T follicular helper cell (primary cell): ENCODE data around the gene TEAD2.
A peak's percentile ranks its signal among the peaks of the same experiment; 100 is the strongest.

Experiments
- DNase-seq: peaks from one replicate; pipeline ENCODE4 v3.0.0-alpha.2; 2020; ENCODE audit warnings: low read depth

TEAD2 gene

DNA sequence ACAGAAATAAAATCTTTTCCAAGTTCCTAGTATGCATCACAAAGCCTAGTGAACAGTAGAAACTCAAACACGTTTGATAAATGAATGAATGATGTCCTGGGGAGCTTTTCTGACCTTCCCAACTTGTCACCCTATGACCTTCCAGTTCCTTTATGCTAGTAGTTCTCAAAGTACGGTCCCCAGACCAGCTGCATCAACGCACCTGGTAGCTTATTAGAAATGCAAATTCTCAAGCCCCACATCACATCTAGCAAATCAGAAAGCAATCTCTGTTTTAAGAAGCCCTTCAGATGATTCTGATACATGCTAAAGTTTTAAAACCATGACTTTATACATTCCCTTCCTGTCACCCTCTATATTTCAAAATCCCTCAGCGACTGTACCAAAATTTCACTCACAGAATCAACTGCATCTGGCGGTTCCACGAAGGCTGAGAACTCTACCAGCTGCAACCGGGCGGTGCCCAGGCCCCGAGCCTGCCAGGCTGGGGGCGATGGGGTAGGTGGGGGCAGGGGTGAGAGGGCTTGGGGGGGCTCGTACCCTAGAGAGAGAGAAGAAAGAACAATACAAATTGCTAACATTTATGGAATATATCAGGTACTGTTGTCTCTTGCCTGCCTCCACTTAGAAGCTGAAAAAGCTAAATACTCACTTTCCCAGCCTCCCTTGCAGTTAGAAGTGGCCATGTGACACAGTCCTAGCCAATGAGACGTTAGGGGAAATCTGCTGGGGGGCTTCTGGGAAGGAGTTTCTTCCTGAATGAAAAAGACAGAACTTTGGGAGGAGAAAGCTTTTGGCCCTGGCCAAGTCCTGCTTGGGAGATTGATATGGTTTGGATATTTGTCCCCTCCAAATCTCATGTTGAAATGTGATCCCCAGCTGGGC is 13.7 kb downstream of the TEAD2 start:
- no peak for DNase-seq

DNA sequence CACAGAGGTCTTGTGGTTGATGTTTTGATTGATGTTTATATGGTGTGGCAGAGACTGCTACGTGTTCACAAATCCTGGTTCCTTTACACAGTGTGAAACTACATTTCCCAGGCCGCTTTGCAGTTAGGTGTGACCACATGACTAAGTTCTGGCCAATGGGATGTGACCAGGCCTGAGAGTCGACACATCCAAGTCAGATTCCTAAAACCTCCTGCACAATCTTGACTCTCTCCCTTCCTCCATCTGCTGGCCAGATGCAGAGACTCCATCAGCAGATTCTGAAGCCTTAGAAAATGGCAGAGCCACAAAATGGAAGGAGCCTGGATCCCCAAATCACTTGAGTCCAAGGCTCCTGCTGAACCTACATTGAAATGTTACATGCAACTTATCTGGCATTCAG is 14.4 kb downstream of the TEAD2 start:
- no peak for DNase-seq

DNA sequence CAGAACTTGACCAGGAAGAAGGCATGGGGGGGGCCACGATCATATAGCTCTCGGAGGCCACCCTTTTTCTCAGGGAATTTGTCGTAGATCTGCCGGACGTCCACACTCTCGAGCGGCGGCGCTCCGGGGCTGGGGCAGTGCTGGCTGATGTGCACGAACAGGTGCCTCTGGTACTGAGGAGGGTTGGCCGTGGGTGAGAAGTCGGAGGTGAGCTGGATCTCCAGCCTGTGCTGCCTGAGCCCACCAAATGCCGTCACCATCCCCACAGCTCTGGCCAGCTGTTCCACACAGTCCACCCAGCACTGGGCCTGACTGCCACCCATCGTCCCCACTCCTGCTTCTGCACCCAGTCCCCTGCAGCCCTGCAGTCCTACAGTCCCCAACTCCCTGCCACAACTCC is 15.0 kb downstream of the TEAD2 start:
- no peak for DNase-seq

DNA sequence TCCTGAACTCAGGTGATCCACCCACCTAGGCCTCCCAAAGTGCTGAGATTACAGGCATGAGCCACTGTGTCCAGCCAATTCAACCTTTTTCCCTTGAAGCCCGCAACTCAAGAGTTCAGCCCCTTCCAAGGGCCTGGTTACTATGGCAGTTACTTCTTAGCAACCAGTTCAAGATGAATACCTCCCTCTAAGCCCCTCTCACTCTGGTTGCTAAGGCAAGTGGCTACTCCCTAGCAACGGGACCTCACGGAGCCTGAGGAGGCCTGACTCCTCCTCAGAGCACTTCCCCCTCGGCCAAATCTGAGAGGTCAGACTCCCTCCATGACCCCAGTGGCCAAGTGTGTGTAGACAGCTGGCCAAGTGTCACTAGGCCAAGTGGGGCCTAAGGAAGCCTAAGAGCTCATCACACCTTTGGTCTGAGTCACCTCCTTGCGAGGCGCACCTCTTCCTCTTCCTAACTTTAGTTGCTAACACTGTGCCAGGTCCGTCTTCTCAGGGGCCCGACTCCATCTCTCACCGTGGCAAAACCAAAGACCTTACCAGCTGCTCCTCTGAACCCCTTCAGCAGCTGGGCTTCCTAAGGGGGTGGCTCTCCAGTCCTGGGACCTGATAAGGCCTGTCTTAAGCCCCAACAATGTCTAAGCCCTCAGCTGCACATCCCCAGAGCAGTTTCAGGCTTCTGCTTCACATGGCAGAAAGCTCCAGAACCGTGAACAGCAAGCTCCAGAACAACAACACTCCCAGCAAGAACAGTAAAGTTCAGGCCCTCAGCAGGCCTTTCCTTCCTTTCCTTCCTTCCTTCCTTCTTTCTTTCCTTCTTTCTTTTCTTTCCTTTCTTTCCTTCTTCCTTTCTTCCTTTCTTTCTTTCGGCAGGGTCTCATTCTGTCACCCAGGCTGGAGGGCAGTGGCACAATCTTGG is 17.5 kb downstream of the TEAD2 start:
- no peak for DNase-seq

DNA sequence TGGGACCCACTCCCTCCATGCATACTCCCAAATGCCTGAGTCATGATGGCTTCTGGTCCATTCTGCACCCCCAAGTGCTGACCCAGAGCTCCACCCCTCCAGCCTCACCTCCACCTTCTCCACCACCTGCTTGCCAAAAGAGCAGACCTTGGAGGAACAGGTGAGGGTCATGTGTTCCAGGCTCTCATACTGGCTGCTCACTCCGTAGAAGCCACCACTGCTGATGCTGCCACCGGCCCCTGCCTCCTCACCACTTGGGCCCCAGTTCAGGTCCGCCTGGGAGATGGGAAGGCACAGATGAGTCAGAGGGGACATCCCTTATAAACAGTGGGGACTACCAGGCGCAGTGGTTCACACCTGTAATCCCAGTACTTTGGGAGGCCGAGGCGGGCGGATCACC is 19.1 kb downstream of the TEAD2 start:
- DNase-seq, result no peak

DNA sequence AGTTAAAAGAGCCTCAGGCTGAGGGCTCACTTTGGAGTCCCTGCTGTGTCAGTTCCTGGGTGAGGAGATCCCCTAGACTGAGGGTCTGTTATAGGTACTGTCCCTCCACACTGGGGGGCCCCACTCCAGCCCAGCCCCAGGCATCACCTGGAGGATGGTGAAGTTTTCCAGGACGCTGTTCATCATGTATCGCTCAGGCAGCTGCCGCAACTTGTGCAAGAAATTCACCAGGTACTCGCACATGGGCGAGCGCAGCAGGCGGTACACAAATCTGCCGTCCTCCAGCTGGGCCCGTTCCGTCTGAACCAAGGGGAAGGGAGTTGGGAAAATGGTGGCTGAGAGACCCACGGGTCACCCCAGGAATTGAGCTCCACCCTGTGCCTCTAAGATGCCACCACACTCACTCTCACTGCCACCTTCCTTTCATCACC is 19.9 kb downstream of the TEAD2 start:
- no peak for DNase-seq

DNA sequence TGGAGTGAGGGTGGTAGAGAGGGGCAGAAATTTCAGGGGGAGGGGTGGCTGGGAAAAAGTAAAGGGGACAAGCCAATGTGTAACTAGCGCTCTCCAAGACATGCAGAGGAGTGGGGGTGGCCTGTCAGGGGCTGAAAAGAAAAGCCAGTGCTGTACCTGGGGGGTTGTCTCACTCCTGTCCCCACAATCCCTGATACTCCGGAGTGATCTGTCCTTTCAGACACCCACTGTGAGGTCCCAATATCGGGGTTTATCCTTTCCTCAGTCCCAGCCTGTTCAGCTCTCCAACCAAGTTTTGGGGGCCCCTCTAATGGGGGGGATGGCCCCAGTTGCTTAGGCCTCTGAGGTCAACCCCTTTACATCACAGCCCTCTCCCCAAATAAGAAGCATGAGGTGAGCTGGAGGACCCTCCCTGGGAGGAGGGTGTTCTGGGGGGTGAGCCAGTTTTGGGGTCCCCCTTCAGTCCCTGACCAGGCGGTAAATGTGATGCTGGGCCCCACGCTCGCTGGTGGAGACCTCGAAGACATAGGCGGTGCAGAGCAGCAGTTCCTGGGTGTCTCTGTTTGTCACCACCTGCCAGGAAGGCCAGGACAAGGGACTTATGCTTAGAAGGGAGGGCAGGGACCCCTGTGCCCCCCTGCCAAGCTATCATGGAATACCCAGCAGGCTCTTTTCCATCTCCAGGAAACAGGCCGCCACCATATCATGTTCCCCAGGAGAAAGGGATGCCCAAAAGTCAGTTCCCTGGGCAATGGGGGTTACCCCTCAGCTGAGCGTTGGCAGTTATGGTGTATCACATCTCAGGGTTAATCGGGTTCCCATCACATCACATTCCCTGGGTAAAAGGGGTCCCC is 21.1 kb downstream of the TEAD2 start:
- no peak for DNase-seq

DNA sequence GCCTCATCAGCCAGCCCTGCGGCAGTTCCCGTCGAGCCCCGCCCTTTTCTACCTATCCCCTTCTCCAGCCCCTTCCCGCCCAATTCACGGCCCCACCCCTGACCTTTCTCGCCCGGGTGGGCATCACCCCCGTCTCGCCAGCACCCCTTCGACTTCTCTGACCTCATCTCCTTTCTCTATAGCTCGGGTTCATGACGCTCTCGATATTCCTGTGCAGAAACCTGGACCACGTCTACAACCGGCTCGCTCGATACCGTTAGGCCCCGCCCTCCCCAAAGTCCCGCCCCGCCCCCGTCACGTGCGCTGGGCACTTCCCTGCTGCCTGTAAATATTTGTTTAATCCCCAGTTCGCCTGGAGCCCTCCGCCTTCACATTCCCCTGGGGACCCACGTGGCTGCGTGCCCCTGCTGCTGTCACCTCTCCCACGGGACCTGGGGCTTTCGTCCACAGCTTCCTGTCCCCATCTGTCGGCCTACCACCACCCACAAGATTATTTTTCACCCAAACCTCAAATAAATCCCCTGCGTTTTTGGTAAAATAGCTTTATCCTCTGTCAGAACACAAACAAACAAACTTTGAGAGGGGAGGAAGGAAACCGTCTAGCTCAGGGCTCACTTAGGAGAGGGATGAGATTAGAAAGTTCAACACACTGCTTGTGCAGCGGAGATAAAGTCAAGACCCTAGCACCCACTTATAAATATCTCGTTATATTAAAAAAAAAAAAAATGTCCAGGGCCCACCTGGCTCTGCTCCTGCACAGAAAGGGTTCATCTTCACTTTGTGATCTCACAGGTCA is 21.9 kb downstream of the TEAD2 start:
- DNase-seq, result no peak

DNA sequence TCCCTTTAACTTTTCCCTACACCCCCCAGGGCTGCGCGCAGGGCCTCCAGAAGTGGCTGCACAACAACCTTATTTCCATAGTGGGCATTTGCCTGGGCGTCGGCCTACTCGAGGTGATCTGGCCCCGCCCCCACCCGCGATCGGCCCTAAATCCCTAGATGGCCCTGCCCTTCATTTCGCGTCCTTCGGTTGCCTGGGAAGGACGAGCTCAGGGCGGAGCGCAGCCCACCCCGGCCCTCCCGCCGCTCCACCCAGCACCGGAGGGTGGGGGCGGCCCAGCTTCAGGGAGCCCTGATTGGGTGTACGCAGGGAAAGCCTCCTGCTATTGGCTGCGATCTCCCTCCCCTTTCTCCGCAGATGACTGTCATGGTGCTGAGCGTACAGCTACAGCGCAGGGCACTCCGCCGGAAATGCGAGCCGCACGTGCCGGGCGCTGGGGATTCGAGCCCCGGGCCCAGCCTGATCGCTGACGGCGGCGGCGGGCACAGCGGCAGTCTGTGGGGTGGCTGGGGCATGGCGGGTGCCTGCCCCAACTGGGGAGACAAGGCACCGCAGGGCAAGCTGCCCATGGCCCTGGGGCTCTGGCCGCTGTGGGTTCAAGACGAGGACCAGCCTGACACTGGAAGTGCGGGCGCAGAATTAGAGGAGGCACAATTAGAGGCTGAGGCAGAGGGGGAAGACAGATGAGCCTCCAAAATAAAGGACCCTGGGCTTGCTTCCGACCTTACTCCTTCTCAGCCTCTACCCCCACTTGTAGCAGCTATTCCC is 22.7 kb downstream of the TEAD2 start:
- no peak for DNase-seq

DNA sequence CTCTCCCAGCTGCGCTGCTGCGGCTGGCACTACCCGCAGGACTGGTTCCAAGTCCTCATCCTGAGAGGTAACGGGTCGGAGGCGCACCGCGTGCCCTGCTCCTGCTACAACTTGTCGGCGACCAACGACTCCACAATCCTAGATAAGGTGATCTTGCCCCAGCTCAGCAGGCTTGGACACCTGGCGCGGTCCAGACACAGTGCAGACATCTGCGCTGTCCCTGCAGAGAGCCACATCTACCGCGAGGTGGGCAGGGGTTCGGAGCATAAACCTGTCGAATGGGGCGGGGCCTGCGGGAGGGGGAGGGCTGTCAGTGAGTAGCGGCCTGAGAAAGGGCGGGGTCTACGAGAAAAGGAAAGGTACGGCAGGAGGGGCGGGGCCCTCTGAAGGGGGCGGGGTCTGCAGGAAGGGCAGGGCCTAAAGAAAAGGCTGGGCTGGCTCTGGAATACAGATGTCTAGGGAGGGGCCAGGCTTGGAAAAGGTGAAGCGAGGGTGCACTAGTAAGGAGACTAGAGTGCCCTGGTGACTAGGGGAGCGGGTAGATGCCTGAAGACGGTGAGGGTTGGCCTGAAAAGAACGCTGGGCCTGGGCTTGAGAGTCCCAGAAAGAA is 23.4 kb downstream of the TEAD2 start:
- no peak for DNase-seq

DNA sequence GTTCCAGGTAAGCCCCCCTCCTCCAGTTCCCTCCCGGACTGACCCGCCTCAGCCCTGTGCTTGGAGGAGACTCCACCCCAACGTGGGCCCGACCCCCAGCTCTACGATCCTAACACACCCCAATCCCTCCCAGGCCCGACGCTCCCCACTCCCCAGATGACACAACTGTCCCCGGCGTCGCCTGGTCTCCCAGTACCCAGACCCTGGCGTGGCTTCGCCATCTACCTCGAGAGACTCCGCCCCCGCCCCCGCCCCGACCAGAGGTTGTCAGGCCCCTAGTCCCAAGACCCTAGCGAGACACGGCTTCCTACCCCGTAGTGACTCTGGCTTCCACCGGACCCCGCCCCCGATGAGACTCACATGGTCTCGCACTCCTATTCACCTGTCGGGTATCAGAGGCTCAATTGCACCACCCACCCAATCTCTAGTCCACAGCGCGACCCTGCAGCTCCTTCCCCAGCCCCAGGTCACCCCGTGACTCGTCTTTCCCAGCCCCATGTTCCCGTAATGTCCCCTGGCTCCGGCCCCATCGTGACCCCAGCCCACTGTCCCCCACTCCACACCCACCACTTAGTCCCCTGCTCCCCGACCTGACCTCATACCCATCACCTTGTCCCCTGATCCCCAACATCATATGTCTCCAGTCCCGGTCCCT is 24.1 kb downstream of the TEAD2 start:
- no peak for DNase-seq

DNA sequence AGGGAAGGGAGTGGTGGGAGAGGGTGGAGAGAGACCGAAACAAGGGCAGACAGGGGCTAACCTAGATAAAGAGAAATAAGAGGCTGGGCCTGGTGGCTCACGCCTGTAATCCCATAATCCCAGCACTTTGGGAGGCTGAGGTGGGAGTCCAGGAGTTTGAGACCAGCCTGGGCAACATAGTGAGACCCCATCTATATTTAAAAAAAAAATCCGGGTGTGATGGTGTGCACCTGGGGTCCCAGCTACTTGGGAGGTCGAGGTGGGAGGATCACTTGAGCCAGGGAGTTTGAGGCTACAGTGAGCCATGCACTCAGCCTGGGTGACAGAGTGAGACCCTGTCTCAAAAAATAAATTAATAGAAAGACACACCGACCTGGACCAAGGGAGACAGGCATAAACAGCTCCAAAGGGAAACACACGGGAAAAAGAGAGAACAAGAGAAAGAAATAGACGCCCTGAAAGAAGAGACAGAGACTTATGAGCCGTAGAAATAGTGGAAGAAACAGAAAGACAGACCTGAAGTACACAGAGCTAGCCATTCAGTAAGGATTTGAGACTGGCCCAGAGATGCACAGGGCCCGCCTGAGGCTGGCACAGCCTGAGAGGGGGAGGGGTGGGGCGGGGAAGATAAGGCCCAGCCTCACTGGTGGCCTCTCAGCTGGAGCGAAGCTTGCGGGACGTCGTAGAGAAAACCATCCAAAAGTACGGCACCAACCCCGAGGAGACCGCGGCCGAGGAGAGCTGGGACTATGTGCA is 24.8 kb downstream of the TEAD2 start:
- no peak for DNase-seq

DNA sequence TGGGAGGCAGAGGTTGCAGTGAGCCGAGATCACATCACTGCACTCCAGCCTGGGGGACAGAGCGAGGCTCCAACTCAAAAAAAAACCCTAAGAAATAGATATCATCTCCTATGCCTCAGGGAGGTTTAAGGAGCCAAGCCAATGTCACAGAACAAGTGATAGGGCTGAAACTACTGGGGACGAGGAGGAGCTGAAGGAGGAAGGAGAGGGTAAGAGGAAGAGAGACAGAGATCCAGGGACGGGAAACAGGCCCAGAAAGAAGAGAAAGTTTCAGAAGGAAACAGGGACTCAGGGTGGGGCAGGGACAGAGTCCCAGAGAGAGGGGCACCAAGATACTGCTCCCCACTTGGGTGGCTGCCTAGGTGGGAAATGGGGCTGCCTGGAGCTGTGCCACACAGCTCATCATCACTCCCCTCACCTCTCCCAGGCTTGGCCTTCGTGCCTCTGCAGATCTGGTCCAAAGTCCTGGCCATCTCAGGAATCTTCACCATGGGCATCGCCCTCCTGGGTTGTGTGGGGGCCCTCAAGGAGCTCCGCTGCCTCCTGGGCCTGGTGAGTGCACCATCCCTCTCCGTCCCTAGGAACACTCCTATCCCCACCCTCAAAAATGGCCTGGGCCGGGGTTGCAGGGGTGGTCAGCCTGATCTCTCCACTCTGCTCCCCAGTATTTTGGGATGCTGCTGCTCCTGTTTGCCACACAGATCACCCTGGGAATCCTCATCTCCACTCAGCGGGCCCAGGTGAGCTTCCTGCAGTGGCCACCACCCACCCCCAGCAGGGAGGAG is 25.5 kb downstream of the TEAD2 start:
- no peak for DNase-seq

DNA sequence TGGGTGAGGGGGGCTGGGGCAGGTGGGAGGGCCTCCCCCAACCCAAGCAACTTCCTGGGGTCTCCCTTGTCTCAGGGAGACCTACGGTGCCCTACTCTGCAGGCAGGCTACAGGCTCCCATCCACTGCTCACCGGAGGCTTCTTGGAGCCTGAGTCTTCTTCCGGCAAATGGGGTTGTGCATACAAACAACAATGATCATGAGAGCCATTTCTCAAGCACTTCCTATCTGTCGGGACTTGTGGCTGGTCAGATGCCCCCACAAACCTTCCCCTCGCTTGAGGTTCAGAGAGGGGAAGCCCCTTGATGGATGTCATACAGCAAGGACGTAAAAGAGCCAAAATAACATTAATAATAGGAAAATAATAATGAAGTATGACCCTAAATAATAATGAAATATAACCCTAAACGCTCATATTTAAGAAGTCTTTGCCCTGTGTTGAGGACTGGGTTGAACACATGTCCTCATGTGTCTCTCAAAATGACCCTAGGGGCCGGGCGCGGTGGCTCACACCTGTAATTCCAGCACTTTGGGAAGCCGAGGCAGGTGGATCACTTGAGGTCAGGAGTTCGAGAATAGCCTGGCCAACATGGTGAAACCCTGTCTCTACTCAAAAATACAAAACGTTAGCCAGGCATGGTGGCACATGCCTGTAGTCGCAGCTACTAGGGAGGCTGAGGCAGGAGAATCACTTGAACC is 26.3 kb downstream of the TEAD2 start:
- no peak for DNase-seq

DNA sequence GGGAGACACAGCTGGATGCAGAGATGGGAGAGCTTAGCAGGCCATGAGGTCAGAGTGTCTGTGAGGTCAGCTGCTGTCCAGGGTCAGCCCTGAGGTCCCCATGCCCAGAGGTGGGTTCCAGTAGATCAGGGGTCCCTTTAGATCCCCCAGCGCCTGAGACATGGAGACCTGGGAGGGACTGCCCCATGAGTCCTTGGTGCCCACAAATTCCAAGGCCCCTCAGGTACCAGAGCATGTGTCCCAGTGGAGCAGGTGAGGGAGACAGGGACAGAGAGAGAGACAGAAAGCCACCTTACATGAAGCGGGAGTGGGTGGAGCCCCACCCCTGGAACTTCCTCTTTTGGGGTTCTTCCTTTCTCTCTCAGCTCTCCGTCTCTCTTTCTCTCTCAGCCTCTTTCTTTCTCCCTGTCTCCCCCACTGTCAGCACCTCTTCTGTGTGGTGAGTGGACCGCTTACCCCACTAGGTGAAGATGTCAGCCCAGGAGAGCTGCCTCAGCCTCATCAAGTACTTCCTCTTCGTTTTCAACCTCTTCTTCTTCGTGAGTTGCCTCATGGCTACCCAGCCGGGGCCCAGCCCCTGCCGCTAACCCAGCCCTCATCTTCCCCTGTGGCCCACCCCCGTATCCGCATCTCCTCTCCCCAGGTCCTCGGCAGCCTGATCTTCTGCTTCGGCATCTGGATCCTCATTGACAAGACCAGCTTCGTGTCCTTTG is 27.0 kb downstream of the TEAD2 start, which contains the start of gene CD37:
Gene CD37, plus strand, starts transcription at position 336 of the 713 bp plus-strand sequence. Its CDS starts 135 bp downstream, at position 471.
- peak; percentile 29 for DNase-seq

DNA sequence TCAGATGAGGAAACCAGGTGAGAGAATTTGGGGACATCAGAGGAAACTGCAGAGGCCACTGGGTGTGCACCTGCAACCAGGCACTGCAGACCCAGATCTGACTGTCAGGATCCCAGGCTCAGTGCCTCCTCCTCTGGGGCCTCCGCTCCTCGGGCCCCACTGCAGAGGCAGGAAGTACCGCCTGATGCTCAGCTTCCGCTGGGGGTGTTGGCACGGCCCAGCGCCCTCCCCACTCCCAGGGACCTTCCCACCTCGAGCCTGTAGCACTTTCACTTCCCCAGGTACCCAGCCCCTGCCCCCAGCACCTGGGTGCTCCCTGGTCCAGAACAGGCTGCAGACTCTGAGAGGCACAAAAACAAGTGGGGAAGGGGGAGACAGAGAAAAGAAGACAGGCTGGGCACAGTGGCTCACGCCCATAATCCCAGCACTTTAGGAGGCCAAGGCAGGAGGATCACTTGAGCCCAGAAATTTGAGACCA is 28.4 kb downstream of the TEAD2 start:
- peak; percentile 56 for DNase-seq
